Measurements from ENCODE around the gene ABCF1.

DNA sequence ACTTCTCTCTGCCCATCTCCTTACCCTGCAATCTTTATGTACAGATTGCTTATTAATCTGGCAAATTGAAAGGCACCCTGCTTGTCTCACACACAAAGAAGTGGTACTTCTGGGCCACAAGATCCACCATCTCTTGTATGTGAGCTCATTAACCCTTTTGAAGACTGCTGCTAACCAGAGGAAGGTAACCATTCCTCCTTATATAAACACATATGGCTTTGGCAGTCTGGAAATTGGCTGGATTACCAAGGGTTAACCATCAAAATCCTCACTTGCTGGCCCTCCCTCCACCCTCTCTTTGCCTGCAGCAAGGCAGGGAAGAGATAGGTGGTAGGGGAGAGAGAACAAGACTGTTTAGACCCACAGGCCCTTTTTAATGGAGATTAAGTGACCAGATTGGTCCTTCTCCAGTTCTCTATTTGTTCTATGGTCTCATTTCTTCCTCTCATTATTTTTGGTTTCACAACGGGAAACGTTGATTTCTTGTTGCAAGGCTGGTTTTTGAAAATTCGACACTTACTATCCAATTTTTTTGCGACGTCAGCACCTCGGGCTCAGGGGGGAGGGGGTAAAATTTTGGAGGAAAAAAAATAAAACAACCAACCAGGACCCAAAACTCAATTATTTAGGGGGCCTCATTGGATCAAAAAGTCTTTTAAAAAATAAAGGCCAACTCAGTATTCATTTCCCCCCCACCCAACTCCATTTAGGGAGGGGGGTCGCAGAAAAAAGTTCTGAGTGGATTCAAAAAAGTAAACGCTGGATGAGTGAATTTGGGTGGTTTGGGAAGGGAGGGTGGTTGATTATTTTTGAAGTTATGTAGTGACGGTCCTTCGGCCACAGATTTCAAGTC lies 44.9 kb downstream of the ABCF1 start:
- TF ChIP-seq MYC (IDR thresholded peaks at IDR 0.05; ENCODE audit: low read depth, low read length) = no peak
- TF ChIP-seq, protein P1, sequence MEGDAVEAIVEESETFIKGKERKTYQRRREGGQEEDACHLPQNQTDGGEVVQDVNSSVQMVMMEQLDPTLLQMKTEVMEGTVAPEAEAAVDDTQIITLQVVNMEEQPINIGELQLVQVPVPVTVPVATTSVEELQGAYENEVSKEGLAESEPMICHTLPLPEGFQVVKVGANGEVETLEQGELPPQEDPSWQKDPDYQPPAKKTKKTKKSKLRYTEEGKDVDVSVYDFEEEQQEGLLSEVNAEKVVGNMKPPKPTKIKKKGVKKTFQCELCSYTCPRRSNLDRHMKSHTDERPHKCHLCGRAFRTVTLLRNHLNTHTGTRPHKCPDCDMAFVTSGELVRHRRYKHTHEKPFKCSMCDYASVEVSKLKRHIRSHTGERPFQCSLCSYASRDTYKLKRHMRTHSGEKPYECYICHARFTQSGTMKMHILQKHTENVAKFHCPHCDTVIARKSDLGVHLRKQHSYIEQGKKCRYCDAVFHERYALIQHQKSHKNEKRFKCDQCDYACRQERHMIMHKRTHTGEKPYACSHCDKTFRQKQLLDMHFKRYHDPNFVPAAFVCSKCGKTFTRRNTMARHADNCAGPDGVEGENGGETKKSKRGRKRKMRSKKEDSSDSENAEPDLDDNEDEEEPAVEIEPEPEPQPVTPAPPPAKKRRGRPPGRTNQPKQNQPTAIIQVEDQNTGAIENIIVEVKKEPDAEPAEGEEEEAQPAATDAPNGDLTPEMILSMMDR (IDR thresholded peaks at IDR 0.05; ENCODE audit: low read depth, low read length) = no peak
- TF ChIP-seq, protein P2, sequence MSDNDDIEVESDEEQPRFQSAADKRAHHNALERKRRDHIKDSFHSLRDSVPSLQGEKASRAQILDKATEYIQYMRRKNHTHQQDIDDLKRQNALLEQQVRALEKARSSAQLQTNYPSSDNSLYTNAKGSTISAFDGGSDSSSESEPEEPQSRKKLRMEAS (IDR thresholded peaks at IDR 0.05; ENCODE audit: low read depth, low read length) = no peak

All from NB4 (cell line).